GM15510 (cell line): ENCODE data around the gene TPRG1.

Experiments
- POLR2A ChIP-seq: IDR thresholded peaks from 3 replicates; pipeline ENCODE4 v1.6.1; 2011; ENCODE audit warnings: borderline replicate concordance; ENCODE audit not compliant: insufficient read length; ENCODE audit errors: extremely low read depth

The TPRG1 gene

GRCh38 chr3:189148081-189148507 is 23.7 kb upstream of the TPRG1 start:
- TF ChIP-seq POLR2A: no peak

GRCh38 chr3:189149203-189149602 is 22.6 kb upstream of the TPRG1 start:
- TF ChIP-seq POLR2A: no peak

GRCh38 chr3:189157232-189158007 is 14.4 kb upstream of the TPRG1 start:
- TF ChIP-seq POLR2A: no peak

DNA sequence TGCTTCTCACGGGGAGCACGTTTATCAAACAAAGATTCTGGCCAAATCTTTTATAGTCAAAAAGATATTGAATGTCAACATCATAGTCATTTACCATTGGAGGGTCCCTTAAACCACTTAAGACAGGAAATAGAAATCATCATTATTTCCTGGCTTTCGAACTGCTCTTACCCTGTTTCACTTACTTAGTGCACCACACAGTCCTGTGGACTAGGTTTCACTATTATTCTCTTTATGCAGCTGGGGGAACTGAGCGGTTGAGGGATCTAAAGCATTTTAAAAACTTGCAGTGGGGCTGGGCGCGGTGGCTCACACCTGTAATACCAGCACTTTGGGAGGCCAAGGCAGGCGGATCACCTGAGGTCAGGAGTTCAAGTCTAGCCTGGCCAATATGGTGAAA is 13.7 kb upstream of the TPRG1 start:
- TF ChIP-seq POLR2A: no peak

DNA sequence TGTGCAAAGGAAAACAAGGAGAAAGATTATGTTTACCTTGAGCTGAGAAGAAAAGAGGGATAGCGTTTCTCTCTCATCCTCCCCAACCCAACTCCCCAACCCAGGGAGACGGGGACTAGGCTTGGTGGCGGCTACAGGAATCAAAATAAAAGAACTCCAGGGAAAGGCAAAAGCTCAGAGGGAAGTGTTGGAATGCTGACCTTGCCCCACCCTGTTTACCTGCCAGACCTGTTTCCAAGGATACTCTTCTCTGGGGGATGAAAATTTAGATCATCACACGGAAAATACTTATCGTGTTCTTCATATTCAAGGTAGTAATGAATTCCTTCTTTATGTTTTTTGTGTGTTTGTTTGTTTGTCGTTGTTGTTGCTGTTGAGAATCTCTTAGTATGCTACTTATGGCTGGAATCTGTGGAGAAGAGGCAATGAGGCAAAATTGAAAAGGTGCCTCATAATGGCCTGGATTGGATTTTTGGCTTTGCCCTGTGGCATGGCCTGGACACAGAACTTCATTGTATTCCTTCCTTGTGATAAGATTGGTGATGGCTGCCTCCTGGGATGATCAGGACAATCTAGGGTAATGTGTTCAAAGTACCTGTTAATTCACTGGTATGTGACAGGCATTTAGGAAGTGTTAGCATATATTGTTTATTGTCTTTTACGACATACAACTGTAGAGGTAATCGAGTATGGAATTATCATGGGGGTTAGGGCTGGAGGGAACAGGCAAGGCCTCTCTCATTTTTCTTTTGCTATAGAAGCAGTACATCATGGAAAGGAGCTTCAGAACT is 11.1 kb upstream of the TPRG1 start:
- TF ChIP-seq POLR2A: no peak

GRCh38 chr3:189165092-189165612 is 6.6 kb upstream of the TPRG1 start:
- TF ChIP-seq POLR2A: no peak

- no peak for TF ChIP-seq POLR2A
Measured at GRCh38 chr3:189166321-189166720, 5.5 kb upstream of the TPRG1 start.

GRCh38 chr3:189167027-189167766 is 4.6 kb upstream of the TPRG1 start:
- no peak for TF ChIP-seq POLR2A

DNA sequence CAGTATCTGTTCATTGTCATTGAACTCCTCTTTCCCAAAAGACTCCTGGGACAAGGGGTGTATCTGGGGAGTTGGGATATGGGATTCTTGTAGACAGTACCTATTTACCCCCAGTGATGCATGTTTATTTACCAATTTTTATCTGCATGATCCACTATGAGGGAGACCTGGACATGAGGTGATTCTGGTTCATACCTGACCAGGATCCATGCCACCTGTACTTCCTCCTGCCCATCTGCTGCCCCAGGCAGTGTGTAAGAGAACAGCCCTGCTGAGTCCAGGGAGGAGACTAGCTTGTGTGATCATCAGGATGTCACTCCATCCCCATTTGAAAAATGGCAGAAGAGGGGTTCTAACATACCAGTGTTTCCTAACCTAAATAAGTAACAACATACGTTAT is 3.1 kb upstream of the TPRG1 start:
- no peak for TF ChIP-seq POLR2A

GRCh38 chr3:189169728-189170127 is 2.0 kb upstream of the TPRG1 start:
- no peak for TF ChIP-seq POLR2A

DNA sequence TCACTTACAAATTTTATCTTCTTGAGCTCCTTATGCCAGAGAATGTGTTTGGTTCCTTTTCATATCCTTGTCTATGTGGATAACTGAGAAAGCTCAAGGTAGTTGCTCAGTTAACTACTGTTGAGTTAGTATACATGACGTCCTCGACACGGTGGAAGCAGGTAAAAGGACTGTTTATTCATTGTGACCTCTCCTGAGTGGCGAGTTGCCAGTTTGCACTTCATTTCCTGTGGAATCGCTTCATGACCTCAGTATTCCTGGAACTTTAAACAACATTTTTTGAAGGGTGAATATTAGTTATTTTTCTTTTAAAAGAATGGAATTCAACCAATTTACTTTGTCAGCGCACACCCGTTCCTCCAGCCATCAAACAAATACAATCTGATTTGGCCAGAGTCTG is 1.2 kb upstream of the TPRG1 start:
- no peak for TF ChIP-seq POLR2A

GRCh38 chr3:189172668-189173419 is 1.1 kb downstream of the TPRG1 start:
- TF ChIP-seq POLR2A: no peak

DNA sequence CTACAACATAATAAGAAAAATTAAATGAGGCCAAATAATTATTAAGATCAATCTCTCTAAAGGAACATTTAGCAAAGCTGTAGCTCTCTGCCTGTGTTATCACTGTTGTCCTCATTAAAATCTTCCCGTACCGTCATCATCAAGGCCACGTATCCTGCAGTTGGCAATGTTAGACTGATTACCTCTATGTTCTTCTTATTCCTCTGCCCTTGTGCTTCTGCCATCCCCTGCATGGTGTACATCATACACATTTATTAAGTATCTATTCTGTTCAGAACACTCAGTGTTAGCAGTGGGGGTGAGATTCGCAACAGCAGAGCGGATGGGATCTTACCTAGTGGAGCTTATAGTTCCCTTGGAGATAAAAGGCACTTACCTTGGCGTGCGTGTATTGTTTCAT is 12.8 kb downstream of the TPRG1 start:
- no peak for TF ChIP-seq POLR2A

DNA sequence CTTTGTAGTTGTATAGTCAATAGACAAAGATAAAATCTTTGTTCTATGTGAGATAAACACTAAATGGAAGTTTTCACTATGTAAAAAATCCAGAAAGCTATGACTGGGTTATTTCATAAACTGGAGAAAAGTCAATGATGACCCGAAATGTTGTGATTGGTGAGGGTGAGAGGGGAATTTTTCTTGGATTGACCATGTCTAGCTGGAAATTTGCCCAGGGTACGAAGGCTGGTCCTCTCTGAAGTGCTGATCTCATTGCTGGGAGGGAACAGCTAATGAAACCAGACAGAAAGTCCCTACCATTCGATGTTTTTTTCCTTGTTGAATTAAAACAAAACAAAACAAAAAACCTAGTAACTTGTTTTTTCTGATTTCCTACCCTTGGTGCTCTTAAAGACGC is 14.3 kb downstream of the TPRG1 start:
- no peak for TF ChIP-seq POLR2A
